ENCODE results near the gene GDAP1L1. TPM values are rescaled to one million over a fixed set of nuclear protein-coding genes. Genes with fewer than 3 reads are reported as not detected.
A peak's percentile ranks its signal among the peaks of the same experiment; 100 is the strongest.

The GDAP1L1 gene
- total and polyA plus RNA-seq, 2 donors (not counting 3 experiments of a cell fraction or from before 2014, with no cell fraction given) = not detected

GRCh38 chr20:44209686-44210405 is 37.3 kb upstream of the GDAP1L1 start:
- TF ChIP-seq JUN (IDR thresholded peaks at IDR 0.05; ENCODE audit: borderline replicate concordance, insufficient read depth, insufficient read length, low read depth) = no peak
- no peak for TF ChIP-seq MYC (IDR thresholded peaks at IDR 0.05; ENCODE audit: low read depth, low read length)
- TF ChIP-seq POLR2AphosphoS5 (IDR thresholded peaks at IDR 0.05; ENCODE audit: insufficient read depth, low read depth, low read length) = no peak
- no peak for TF ChIP-seq POLR2A (IDR thresholded peaks at IDR 0.05; ENCODE audit: low read depth, low read length)
- TF ChIP-seq EZH2 (IDR thresholded peaks at IDR 0.05; ENCODE audit: borderline replicate concordance, low read depth, low read length, severe bottlenecking) = no peak
- no peak for TF ChIP-seq FOS (IDR thresholded peaks at IDR 0.05; ENCODE audit: borderline replicate concordance, insufficient read depth, low read length)
- TF ChIP-seq GATA2 (IDR thresholded peaks at IDR 0.05; ENCODE audit: insufficient read depth, insufficient read length, low read depth, low read length) = no peak
- no peak for TF ChIP-seq MAX (IDR thresholded peaks at IDR 0.05; ENCODE audit: insufficient read depth, insufficient read length)
- no peak for TF ChIP-seq CTCF (IDR thresholded peaks at IDR 0.05; ENCODE audit: extremely low read depth in 1 of 2, insufficient read depth in 1 of 2, low read depth in 1 of 2, low read length in 2 of 2)
- Histone ChIP-seq H3K4me1 (ENCODE audit: control insufficient read depth, extremely low read depth, insufficient read depth, low read length) (peaks cover 28% of the 10 kb centered on the region), H3K36me3 (ENCODE audit: control insufficient read depth in 2 of 2, extremely low read depth in 1 of 2, insufficient read depth in 2 of 2, low read length in 2 of 2) (peaks cover 0 to 5% of the 10 kb centered on the region in 2 experiments), H3K9ac (replicated peaks; ENCODE audit: extremely low read depth, insufficient read depth, low read length) (peak overlapping the region; percentile 95), H3K4me2 (ENCODE audit: insufficient read depth, low read length) (peak overlapping the region; percentile 80), H2AFZ (ENCODE audit: low read depth, low read length) (peak overlapping the region; percentile 53), H3K9me1 (replicated peaks; ENCODE audit: control insufficient read depth, extremely low read depth, insufficient read depth, low read length) (no peaks in the 10 kb centered on the region), H3K27ac (ENCODE audit: insufficient read depth, low read depth, low read length) (peak overlapping the region; percentile 87), H4K20me1 (replicated peaks; ENCODE audit: control insufficient read depth, extremely low read depth, insufficient read depth, low read length) (peaks cover 4% of the 10 kb centered on the region), H3K9me3 (replicated peaks; ENCODE audit: control insufficient read depth, insufficient read depth, low read length) (no peaks in the 10 kb centered on the region), H3K27me3 (ENCODE audit: control insufficient read depth in 2 of 2, insufficient read depth in 2 of 2, low read length in 2 of 2) (no peaks in the 10 kb centered on the region), H3K4me3 (replicated peaks in 1 of 3; ENCODE audit: insufficient read depth in 1 of 3, low read depth in 1 of 3, low read length in 3 of 3) (peak overlapping the region; percentile 57 to 84 (median 79)), H3K79me2 (ENCODE audit: control insufficient read depth, insufficient read depth, low read length) (peaks cover 45% of the 10 kb centered on the region)
- ChIA-PET CTCF (interaction anchor here (1.2 to 1.4 kb wide), 3 partner anchors 19 to 101 kb away, joined by 3 to 7 read pairs (median 4); partner anchors contain the start of gene FITM2), POLR2A (interaction anchor here (0.6 kb wide), 1 partner anchor 751 kb away, joined by 3 read pairs; no protein-coding TSS in a partner anchor)
- dilution Hi-C loops (cut with MboI; ENCODE audit: extremely low pct_ligation_motif_present, low sequenced_read_pairs) (no loop called here), intact Hi-C loops (cut with micrococcal nuclease) (loop anchor here (2.0 to 10.0 kb wide), 3 partner anchors 255 to 483 kb away; partner anchors contain the start of gene SERINC3)
- TSS peak; percentile 42 for BruUV-seq (replicated peaks)
- DNase-seq (ENCODE audit: low read depth, low spot score) (peak; percentile 63), FAIRE-seq (no peak)
